GM19463 (cell line): ENCODE results near the gene COASY.
A peak's percentile ranks its signal among the peaks of the same experiment; 100 is the strongest.
"Not testable (repeated sequence)": the region's sequence is repeated elsewhere in the genome, so short reads cannot be mapped to it uniquely, and the experiment has no call there.

Experiments
- ATAC-seq: cut with Tn5 transposase; IDR thresholded peaks from one replicate; pipeline ENCODE4 v1.9.1; 2021; ENCODE audit warnings: mild to moderate bottlenecking, moderate library complexity; ENCODE audit not compliant: unreplicated experiment

Gene COASY

GRCh38 chr17:42531455-42532354 is 30.2 kb upstream of the COASY start:
- no peak for ATAC-seq

GRCh38 chr17:42535155-42536047 is 26.5 kb upstream of the COASY start:
- no peak for ATAC-seq

- ATAC-seq: peak; percentile 85
Observed at GRCh38 chr17:42536048-42536371, 25.9 kb upstream of the COASY start, which contains the start of gene NAGLU. Gene NAGLU (plus strand): TSS chr17:42536241. CDS start chr17:42536273, 32 bp downstream.

GRCh38 chr17:42536372-42537155 is 25.4 kb upstream of the COASY start:
- ATAC-seq: peak; percentile 71

GRCh38 chr17:42537156-42537805 is 24.7 kb upstream of the COASY start:
- ATAC-seq: no peak

GRCh38 chr17:42537826-42538451 is 24.0 kb upstream of the COASY start:
- ATAC-seq: no peak

- no peak for ATAC-seq
Observed at GRCh38 chr17:42538482-42538881, 23.5 kb upstream of the COASY start.

- ATAC-seq: not testable (repeated sequence)
Observed at GRCh38 chr17:42540558-42540957, 21.4 kb upstream of the COASY start.

- ATAC-seq: no peak
Observed at GRCh38 chr17:42541041-42541833, 20.7 kb upstream of the COASY start.

GRCh38 chr17:42543190-42544079 is 18.5 kb upstream of the COASY start:
- no peak for ATAC-seq

GRCh38 chr17:42544874-42545283 is 17.1 kb upstream of the COASY start:
- ATAC-seq: no peak

- not testable (repeated sequence) for ATAC-seq
Observed at GRCh38 chr17:42545755-42546505, 16.0 kb upstream of the COASY start.

GRCh38 chr17:42547001-42547461 is 14.9 kb upstream of the COASY start:
- no peak for ATAC-seq

GRCh38 chr17:42547698-42548069 is 14.3 kb upstream of the COASY start:
- no peak for ATAC-seq

- ATAC-seq: no peak
Observed at GRCh38 chr17:42548070-42548837, 13.7 kb upstream of the COASY start.

- ATAC-seq: no peak
Observed at GRCh38 chr17:42548993-42549755, 12.8 kb upstream of the COASY start.
